ENCODE measurements around the gene RALB.

The RALB gene

DNA sequence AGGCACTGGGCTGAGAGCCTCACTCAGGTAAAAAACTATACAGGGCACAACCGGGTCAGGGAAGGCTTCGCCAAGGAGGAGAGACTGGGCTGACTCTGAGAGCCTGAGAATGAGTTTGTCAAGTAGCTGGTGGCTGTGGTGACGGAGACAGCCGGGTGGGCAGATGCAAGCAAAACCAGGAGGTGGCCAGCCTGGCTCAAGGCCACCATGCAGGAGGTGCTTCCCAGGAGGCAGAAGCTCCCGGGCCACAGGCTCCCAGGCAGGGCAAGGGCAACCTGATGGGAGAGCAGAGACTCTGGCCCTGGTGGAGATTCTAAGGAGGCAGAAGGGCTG lies 90.4 kb downstream of the RALB start:
- H3K4me3 ChIP-seq (replicated peaks; ENCODE audit: low read depth, low read length) = no peak overlapping the region
- TF ChIP-seq, protein P1, sequence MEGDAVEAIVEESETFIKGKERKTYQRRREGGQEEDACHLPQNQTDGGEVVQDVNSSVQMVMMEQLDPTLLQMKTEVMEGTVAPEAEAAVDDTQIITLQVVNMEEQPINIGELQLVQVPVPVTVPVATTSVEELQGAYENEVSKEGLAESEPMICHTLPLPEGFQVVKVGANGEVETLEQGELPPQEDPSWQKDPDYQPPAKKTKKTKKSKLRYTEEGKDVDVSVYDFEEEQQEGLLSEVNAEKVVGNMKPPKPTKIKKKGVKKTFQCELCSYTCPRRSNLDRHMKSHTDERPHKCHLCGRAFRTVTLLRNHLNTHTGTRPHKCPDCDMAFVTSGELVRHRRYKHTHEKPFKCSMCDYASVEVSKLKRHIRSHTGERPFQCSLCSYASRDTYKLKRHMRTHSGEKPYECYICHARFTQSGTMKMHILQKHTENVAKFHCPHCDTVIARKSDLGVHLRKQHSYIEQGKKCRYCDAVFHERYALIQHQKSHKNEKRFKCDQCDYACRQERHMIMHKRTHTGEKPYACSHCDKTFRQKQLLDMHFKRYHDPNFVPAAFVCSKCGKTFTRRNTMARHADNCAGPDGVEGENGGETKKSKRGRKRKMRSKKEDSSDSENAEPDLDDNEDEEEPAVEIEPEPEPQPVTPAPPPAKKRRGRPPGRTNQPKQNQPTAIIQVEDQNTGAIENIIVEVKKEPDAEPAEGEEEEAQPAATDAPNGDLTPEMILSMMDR (IDR thresholded peaks at IDR 0.05; ENCODE audit: insufficient read depth, low read length, poor library complexity, severe bottlenecking) = no peak
- peaks cover 8% of the 10 kb centered on the region for H3K27me3 ChIP-seq (replicated peaks; ENCODE audit: control insufficient read depth, insufficient read depth, low read length)
- H3K36me3 ChIP-seq (ENCODE audit: control insufficient read depth, insufficient read depth, low read length) = no peaks in the 10 kb centered on the region
- no peak for DNase-seq (ENCODE audit: extremely low read depth, insufficient read length)

DNA sequence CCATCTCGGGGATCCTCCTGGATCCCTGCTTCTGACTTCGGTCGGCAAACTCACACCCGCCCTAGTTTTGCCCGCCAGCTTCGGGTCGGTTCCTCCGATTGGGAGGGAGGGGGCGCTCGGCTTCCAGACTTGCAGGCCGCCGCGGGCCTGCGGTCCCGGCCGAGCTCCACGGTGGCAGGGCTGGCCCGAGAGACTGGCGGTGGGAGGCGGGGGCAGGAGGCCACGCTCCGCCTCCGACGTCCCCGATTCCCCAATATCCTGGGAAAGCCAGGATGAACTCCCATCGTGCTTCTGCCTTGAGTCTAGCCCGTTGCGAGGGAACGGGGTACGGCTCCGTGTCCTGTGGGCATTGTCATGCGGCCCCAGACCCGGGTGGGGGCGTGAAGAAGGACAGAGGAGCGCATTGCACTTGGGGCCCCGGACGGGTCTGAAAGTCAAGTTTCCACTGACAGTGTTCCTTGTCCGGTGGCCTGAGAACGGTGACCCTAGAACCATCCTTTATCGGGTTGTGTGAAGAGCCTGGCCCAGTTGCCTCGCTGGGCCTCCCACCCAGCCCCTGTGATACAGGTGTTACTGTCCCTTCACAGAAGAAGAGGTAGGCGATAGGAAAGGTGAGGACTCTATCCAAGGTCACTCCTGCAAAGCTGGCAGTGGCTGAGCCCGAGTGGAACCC lies 90.9 kb downstream of the RALB start:
- H3K36me3 ChIP-seq (ENCODE audit: control insufficient read depth, insufficient read depth, low read length) = no peaks in the 10 kb centered on the region
- TF ChIP-seq, protein P1 (IDR thresholded peaks at IDR 0.05; ENCODE audit: insufficient read depth, low read length, poor library complexity, severe bottlenecking) = peak; percentile 72
- no peak overlapping the region for H3K4me3 ChIP-seq (replicated peaks; ENCODE audit: low read depth, low read length)
- peaks cover 8% of the 10 kb centered on the region for H3K27me3 ChIP-seq (replicated peaks; ENCODE audit: control insufficient read depth, insufficient read depth, low read length)
- DNase-seq (ENCODE audit: extremely low read depth, insufficient read length) = peak; percentile 39
